Type B pancreatic cell (in vitro differentiated cells): ENCODE results near the gene TIGD6. TPM values are rescaled to one million over a fixed set of nuclear protein-coding genes. Genes with fewer than 3 reads are reported as not detected.

Experiments used
- DNase-seq: peaks from one replicate; pipeline ENCODE4 v3.0.0; 2021; ENCODE audit warnings: mixed read lengths; ENCODE audit not compliant: unreplicated experiment; ENCODE audit errors: extremely low spot score
- H3K27ac Mint-ChIP-seq: 2 replicates; pipeline ENCODE4 v1.8.0; 2021; ENCODE audit warnings: mild to moderate bottlenecking, mixed read lengths
- H3K27me3 Mint-ChIP-seq: 2 replicates; pipeline ENCODE4 v1.8.0; 2021; ENCODE audit warnings: mixed read lengths
- H3K36me3 Mint-ChIP-seq: 2 replicates; pipeline ENCODE4 v1.8.0; 2021; ENCODE audit warnings: mixed read lengths
- H3K4me1 Mint-ChIP-seq: one replicate; pipeline ENCODE4 v1.8.0; 2021; ENCODE audit warnings: mixed read lengths; ENCODE audit not compliant: unreplicated experiment
- H3K4me3 Mint-ChIP-seq: 2 replicates; pipeline ENCODE4 v1.8.0; 2021; ENCODE audit warnings: mild to moderate bottlenecking, mixed read lengths
- H3K9me3 Mint-ChIP-seq: 2 replicates; pipeline ENCODE4 v1.8.0; 2021; ENCODE audit warnings: mixed read lengths
- CTCF ChIP-seq: fragments of 200-600 bp; sonication (generic); conservative IDR thresholded peaks from 2 replicates; pipeline ENCODE4 v1.5.0; 2021; ENCODE audit warnings: antibody characterized with exemption, mild to moderate bottlenecking
- total RNA-seq: library from RNA; stranded (reverse); gene quantifications from 2 replicates; pipeline ENCODE4 v1.2.1, GENCODE V29; 2021; ENCODE audit warnings: low replicate concordance

Gene TIGD6
- total RNA-seq, 1 donor from 2014 or later, result 4.9 TPM

- H3K4me1 Mint-ChIP-seq, result peaks cover 25% of the 10 kb centered on the region
- peak overlapping the region; percentile 95 for H3K4me3 Mint-ChIP-seq
- no peaks in the 10 kb centered on the region for H3K36me3 Mint-ChIP-seq
- no peak for DNase-seq
- no peak overlapping the region for H3K27ac Mint-ChIP-seq
- H3K9me3 Mint-ChIP-seq, result no peaks in the 10 kb centered on the region
- H3K27me3 Mint-ChIP-seq, result no peaks in the 10 kb centered on the region
- TF ChIP-seq CTCF, result peak; percentile 71
Measured at GRCh38 chr5:149961957-149962409, 38.5 kb downstream of the TIGD6 start.

GRCh38 chr5:149961186-149961685 lies 39.2 kb downstream of the TIGD6 start:
- no peak for TF ChIP-seq CTCF
- Mint-ChIP-seq H3K27me3 (no peaks in the 10 kb centered on the region), H3K4me3 (peak overlapping the region; percentile 95), H3K9me3 (no peaks in the 10 kb centered on the region), H3K36me3 (no peaks in the 10 kb centered on the region), H3K4me1 (peaks cover 25% of the 10 kb centered on the region), H3K27ac (no peak overlapping the region)
- DNase-seq, result no peak

GRCh38 chr5:149960272-149961185 lies 39.9 kb downstream of the TIGD6 start, which contains the start of gene SLC26A2:
SLC26A2 (plus strand) TSS chr5:149960758; CDS start chr5:149977653, 16,895 bp downstream.
- no peaks in the 10 kb centered on the region for H3K36me3 Mint-ChIP-seq
- H3K27ac Mint-ChIP-seq, result peak within 1 kb of the TSS; percentile 96
- H3K9me3 Mint-ChIP-seq, result no peaks in the 10 kb centered on the region
- H3K4me3 Mint-ChIP-seq, result peak within 1 kb of the TSS; percentile 95
- H3K27me3 Mint-ChIP-seq, result no peaks in the 10 kb centered on the region
- TF ChIP-seq CTCF, result peak; percentile 28
- peaks cover 25% of the 10 kb centered on the region for H3K4me1 Mint-ChIP-seq
- peak; percentile 95 for DNase-seq

- peak; percentile 71 for TF ChIP-seq CTCF
- Mint-ChIP-seq H3K27ac (peak overlapping the region; percentile 96), H3K27me3 (no peaks in the 10 kb centered on the region), H3K36me3 (no peaks in the 10 kb centered on the region), H3K9me3 (no peaks in the 10 kb centered on the region), H3K4me1 (peaks cover 29% of the 10 kb centered on the region), H3K4me3 (peak overlapping the region; percentile 95)
- no peak for DNase-seq
Measured at GRCh38 chr5:149959406-149960236, 40.8 kb downstream of the TIGD6 start.

- H3K27me3 Mint-ChIP-seq, result no peaks in the 10 kb centered on the region
- peaks cover 33% of the 10 kb centered on the region for H3K4me1 Mint-ChIP-seq
- H3K36me3 Mint-ChIP-seq, result no peaks in the 10 kb centered on the region
- H3K27ac Mint-ChIP-seq, result no peak overlapping the region
- no peak overlapping the region for H3K4me3 Mint-ChIP-seq
- TF ChIP-seq CTCF, result no peak
- DNase-seq, result no peak
- H3K9me3 Mint-ChIP-seq, result no peaks in the 10 kb centered on the region
Measured at GRCh38 chr5:149957855-149958254, 42.6 kb downstream of the TIGD6 start.
